SKM-1 (cell line): ENCODE measurements around the gene TBC1D13.
"Not testable (repeated sequence)": the region's sequence is repeated elsewhere in the genome, so short reads cannot be mapped to it uniquely, and the experiment has no call there.

Source experiments
- DNase-seq: peaks from one replicate; lab custom pipeline; 2025; ENCODE audit not compliant: unreplicated experiment; lab: John Stamatoyannopoulos, UW

The TBC1D13 gene, protein sequence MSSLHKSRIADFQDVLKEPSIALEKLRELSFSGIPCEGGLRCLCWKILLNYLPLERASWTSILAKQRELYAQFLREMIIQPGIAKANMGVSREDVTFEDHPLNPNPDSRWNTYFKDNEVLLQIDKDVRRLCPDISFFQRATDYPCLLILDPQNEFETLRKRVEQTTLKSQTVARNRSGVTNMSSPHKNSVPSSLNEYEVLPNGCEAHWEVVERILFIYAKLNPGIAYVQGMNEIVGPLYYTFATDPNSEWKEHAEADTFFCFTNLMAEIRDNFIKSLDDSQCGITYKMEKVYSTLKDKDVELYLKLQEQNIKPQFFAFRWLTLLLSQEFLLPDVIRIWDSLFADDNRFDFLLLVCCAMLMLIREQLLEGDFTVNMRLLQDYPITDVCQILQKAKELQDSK

DNA sequence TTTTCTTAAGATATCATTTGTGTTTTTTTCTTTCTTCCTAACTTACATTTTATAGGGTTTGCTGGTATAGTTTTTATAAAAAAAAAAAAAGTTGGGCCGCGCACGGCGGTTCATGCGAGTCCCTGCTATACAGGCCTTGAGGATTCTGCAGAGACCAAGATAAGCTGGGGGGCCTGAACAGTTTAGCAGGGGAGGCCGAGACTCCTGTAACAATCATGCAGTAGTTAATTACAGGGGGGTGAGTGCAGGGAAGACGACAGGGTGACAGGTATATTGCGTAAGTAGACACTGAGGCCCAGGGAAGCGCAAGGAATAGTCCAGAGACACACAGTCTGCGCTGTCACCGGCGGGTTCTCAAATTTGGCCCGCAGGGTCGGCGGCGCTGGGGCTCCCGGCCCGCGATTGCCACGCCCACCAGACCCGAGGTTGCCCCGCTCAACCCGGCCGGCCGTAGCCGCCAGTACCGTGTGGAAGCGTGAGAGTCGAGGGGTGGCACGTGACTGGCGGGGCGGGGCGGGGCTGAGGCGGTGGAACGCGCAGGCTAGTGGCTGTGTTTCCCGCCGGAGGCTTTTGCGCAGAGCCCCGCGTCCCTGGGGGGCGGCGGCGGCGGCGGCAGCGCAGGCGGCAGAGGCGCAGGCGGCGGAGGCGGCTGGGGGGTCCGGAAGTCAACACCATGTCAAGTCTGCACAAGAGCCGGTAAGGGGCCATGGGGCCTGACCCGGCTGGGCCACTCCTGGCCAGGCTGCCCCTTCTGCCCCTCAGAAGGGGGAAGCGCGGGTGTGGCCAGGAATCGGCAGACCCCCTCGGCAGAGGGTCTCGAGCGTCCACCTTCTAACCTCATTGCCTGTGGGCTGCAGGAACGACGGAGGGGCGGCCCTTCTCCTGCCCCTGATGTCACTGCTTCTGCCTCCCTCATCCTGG lies at the start of gene TBC1D13:
TSS of gene TBC1D13 (plus strand) at position 573 of the 921 bp plus-strand sequence. CDS start at position 674, 101 bp downstream.
- peak; percentile 74 for DNase-seq

DNA sequence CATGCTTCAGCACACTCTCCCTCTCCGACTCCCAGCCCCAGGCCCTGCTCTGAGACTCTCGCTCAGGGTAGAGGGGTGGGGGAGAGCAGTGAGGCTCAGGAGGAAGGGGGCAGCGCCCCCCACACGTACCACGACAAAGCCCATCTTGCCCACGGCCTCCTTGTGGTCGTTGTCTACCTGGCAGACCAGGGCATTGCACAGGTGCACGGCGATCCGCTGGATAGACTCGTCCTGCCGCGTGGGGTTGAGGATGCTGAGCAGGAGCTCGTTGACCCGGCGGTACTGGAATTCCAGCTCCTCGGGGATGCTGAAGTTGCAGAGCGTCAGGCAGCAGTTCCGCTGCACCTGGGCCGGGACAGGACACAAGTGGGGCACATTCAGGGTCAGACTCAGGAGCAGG lies 44.7 kb upstream of the TBC1D13 start:
- DNase-seq: no peak

DNA sequence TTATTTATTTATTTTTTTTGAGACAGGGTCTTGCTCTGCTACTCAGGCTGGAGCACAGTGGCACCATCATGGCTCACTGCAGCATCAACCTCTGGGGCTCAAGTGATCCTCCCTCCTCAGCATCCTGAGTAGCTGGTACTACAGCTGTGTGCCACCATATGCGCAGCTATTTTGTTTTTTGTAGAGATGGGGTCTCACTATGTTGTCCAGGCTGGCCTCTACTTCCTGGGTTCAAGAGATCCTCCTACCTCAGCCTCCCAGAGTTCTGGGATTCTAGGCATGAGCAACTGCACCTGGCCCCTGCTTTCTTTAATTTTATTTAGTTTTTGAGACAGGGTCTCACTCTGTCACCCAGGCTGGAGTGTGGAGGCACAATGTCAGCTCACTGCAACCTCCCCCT lies 43.6 kb upstream of the TBC1D13 start:
- DNase-seq: no peak

DNA sequence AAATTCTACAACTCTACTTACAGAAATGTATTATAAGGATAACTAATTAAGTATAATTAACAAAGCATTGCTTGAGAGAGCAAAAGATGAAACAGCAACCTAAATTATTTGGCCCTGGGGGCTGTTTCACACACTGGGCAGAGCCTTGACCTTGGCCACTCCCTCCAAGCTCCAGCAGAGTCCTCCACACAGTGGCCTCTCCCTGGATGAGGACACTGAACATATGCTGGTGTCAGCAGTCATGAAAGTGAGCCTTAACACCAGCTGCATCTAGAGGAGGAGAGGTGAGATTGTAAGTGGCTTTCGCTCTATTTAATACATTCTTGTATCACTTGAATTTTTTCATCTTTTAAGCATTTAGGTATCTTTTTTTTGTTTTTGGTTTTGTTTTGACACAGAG lies 39.8 kb upstream of the TBC1D13 start:
- DNase-seq: no peak

DNA sequence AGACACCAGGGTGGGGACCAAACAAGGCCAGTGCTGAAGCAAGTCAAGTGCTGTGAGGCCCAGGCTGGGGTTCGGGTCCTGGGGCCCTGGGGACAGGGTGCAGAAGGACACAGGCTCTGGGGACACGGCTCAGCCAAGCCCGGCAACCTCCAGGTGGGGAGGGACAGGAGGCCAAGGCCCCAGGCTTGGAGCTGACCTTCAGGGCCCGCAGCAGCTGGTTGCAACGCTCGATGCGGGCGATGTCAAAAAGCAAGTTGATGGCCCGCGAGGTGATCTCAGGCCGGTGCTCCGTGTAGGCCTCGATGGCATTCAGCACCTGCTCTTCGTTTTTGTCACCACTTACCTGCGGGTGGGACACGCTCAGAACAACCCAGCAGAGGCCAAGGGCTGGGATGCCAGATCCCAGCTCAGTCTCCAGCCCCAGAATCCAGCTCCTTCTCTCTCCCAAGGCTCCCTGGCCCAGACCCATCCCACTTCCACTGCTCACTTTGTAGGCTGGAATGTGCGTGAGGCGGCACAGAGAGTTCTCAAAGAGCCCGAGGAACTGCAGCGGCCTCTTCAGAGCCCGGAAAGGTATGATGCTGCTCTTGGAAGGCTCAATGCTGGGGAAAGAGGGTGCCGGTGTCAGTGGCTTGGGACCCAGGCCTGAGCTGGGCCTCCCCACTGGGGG lies 36.0 kb upstream of the TBC1D13 start:
- no peak for DNase-seq

DNA sequence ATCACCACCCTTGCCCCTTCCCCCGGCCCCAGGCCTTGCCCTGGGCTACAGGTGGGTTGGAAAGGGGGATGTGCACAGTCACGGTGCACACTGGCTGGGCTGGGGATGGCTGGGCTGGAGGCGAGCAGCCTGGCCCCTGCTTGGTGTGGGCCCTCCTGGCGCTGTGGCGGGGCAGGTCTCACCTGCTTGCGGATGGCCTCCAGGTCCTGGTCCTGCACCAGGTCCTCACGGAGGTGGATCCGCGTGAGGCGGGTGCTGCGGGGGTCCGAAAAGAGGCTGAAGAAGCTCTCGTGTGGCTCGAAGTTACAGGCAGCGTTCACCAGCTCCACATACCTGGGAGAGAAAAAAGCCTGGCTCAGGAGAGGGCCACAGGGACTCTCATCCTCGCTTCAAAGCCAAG lies 33.4 kb upstream of the TBC1D13 start:
- DNase-seq: no peak

DNA sequence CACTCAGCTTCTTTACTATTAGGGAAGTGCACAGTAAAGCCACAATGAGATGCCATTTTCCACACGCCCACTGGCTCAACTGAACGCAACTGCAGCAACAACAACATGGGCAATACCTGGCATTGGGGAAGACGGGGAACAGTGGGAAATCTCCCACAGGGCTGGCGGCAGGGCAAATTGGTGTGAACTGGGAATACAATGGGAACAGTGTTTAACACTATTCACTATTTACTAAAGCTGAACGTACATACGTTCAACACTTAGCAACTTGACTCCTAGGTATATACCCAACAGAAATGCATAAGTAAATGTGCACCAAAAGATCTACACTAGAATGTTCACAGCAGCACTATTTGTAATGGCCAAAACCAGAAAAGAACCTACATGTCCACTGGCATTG lies 29.5 kb upstream of the TBC1D13 start:
- DNase-seq: no peak

DNA sequence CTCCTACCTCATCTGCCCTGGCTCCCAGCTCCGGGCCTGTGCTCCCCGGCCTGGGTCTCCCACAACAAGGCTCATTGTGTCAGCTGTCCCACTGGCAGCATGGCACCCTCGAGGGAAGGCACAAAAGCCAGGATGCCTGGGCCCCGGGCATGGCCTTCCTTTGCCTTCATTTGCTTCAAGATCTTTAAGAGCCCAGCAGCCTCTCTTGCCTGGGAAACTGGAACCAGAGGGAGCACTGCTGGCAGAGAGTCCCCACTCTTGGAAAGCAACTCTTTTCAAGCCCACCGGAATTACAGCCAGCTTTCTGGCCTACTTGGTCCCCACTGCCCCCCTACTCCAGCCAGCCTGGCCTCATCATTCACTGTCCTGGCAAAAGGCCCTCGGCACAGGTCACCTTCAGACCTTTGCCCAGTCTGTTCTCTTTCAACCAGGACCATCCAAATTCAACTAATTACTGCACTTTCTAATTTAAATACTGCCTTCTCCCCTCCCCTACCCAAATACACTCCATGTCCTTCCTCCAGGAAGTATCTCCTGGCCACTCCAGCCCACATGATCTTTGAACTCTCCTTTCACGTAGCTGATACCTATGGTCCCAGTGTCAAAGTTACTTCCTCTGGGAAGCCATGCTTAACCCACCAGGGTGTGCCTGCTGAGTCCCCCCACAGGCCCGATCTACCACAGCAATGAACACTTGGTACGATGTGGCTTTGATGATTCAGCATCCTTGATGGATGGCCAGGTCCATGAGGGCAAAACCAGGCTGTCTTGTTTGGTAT lies 24.2 kb upstream of the TBC1D13 start:
- DNase-seq: no peak

DNA sequence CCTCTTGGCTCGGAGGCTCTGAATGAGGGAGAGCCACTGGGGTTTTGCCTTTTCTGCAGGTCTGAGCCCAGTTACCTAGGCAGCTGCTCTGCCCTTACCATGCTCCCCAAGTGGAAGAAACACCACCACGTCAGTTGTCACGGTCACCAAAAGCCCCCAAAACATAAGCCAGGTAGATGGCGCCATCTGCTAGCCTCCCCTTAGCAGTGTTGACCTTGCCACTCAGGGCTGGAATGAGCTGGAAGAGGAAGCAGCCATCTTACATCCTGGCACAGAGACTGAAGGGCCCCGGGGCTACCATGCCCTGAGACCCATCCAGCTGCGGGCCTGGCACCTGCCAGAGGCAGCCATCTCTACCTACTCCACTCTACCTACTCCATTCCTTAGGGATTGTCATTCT lies 22.7 kb upstream of the TBC1D13 start:
- DNase-seq: no peak

DNA sequence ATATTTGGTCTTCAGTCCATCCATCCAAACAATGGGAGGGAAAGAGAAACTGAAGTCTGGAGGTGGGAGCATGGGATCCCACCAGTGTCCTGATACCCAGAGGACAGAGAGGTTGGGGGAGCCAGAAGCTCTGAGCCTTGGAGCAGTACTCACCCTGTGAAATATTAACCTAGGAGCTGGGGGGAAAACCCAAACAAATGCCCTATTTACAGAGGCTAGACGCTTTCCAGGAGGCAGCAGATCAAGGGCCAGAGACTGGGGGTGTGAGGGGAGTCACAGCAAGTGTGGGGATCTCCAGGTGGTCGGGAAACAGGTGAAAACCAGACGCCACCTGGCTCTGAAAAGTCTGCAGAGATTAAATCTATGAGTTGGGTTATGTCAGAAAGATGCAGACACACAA lies 21.6 kb upstream of the TBC1D13 start:
- no peak for DNase-seq

DNA sequence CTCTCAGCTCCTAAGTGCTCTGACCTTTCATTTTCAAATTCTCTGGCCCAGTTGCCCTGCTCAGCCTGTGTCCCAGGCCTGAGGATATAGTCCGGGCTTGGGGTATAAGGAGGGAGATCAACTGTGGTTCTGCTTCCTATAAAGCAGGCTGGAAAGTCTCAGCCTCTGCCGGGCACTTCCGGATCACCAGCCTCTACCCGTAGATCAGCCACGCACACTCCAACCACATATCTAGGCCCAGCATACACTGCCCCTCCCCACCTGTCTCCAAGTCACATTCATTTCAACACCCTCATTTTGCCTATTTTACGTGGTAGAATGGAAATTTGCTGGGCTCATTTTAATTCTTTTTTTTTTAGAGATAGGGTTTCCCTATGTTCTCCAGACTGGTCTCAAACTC lies 18.4 kb upstream of the TBC1D13 start:
- DNase-seq: no peak

DNA sequence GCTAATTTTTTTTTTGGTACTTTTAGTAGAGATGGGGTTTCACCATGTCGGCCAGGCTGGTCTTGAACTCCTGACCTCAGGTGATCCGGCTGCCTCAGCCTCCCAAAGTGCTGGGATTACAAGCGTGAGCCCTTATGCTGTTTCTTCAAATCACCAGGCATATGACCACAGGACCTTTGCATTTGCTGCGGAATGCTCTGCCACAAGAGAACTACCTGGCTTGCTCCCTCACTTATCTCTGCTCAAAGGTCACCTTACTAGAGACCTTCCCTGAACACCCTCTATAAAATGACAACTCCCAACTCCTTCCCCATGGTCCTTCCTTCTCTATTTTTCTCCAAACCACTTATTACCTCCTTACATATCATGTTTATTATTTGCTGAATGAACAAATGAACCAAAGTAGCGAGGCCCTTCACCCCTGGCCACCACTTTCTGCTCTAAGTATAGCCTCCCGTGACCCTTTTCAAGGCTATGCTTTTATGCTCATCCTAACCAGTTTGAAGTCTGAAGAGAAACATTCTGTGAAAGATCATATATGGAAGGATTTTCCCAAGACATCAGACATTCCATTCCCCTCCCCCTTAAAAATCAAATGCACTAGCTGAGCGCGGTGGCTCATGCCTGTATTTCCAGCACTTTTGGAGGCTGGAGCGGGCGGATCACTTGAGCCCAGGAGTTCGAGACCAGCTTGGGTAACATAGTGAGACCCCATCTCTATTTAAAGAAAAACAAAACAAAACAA lies 16.6 kb upstream of the TBC1D13 start:
- no peak for DNase-seq

DNA sequence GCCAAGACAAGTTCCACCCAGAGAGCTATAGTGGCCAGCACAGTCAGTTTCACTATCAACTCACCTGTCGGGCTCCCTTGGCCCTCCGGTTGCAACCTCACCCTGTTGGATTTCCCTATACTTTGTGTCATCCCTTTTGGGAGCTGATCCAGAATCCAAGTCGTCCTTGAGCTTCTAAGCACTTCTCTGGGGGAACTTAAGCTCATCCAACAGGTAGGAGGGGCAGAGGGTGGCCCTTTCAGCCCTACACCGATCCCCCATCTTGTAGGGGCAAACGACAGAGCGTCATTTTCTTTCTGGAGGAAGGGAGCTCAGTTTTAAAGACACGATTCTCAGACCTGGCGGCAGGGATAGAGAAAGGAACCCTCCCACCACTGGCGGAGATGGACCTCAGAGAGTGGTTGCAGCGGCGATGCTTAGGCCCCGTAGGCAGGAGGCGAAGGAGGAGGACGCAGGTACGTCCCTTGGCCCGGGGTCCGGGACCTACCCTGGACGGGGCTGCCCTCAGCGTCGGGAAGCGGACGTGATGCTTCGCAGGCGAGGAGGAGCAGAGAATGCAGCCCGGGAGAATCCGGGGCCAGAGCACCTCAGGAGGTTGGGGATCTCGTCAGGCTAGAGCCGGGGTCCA lies 15.8 kb upstream of the TBC1D13 start:
- DNase-seq: no peak

DNA sequence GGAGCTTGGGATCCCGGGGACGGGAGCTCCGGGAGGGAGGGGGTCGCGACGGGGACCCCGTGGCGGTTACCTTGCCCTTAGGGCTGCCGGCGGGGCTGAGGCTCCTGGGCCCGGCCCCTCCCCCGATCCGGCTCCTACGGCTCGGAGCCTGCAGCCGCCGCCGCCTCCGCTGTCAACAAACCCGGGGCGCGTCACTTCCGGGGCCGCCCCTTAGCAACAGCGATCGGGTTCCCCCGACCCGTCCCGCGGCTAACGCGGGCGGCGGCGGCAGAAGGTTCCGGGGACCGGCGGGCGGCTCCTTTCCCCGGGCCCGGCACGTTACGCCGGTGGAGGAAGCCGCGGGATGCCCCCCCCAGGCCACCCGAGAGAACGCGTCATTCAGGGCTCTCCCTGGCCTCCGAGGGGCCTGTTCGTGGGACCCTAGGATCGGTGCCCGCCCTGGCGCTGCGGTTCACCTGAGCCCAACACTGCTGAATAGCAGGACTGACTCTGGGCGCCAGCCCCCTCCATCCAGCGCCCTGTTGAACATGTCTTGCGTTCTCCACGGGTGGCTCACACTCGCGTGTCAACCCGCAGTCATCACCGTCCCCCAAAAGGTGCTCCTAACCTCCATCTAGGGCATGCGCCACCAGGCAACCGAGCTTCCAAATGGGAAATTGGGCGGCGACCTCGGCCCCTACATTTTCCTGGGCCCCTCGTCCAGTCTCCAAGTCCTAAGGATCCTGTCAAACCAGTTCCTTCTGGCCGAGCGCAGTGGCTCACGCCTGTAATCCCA lies 15.1 kb upstream of the TBC1D13 start, which contains the start of gene ZER1:
TSS of gene ZER1 (minus strand) at position 183 of the 775 bp plus-strand sequence. CDS start 16,362 bp downstream, outside the sequence.
- DNase-seq: peak; percentile 61

DNA sequence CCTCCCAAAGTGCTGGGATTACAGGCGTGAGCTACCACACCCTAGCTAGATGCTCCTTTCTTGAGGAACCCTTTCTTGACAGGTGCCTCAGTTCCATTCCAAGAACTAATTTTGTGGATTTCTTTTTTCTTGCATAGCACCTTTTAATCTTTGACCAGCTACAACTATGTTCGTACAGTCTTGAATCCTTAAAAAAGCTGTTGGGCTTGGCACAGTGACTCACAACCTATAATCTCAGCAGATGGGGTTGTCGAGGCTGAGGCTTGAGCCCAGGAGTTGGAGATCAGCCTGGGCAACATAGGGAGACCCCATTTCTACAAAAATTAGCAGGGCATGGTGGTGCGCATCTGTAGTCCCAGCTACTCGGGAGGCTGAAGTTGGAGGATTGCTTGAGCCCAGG lies 14.0 kb upstream of the TBC1D13 start:
- DNase-seq: no peak

DNA sequence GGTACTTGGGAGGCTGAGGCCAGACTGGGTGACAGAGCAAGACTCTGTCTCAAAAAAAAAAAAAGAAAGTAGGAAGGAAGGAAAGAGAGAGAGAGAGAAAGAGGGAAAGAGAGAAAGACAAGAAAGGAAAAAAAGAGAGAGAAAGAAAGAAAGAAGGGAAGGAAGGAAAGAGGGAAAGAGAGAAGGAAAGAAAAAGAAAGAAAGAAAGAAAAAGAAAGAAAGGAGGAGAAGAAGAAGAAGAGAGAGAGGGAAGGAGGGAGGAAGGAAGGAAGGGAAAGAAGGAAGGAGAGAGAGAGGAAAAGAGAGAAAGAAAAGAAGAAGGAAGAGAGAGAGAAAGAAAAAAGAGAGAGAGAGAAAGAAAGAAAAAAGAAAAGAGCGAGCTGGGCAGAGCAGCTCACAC lies 12.2 kb upstream of the TBC1D13 start:
- DNase-seq: no peak

DNA sequence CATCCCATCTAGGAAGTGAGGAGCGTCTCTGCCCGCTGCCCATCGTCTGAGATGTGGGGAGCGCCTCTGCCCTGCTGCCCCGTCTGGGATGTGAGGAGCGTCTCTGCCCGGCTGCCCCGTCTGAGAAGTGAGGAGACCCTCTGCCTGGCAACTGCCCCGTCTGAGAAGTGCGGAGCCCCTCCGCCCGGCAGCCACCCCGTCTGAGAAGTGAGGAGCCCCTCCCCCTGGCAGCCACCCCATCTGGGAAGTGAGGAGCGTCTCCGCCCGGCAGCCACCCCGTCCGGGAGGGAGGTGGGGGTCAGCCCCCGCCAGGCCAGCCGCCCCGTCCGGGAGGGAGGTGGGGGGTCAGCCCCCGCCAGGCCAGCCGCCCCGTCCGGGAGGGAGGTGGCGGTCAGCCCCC lies 7.0 kb upstream of the TBC1D13 start:
- DNase-seq: not testable (repeated sequence)

DNA sequence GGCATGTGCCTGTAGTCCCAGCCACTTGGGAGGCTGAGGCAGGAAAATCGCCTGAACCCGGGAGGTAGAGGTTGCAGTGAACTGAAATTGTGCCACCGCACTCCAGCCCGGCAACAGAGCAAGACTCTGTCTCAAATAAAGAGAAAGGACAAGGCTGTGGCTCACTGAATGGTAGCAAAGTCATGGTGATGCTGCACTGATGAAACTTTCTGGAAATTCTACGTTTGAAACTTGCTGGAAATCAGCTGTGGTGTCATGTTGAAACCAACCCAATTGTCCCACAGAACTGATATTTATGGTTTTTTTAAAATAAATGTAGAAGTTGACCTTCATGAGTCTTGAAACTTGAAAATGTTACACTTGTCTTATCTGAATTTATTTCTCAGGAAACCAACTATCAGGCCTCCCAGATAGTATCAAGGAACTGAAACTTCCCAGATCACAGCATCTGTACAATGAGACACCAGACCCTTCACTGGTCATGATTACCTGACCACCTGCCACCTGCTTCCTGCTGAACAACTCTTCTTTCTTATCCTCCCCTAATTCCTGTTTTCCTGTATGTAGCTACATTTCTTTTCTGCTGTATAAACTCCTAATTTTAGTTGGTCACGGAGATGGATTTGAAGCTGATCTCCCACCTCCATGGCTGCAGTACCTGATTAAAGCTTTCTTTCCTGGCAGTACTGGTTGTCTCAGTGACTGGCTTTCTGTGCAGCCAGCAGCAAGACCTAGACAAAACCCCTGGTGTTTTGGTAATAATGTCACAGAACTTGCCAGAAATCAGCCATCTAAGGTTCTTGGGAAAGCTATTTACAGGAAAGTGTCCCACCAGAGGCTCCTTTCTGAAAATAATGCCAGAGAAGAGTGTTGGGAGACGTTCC lies 5.6 kb upstream of the TBC1D13 start:
- DNase-seq: no peak
